ENCODE results near the gene BOD1. TPM values are rescaled to one million over a fixed set of nuclear protein-coding genes. Genes with fewer than 3 reads are reported as not detected.
A peak's percentile ranks its signal among the peaks of the same experiment; 100 is the strongest.

The BOD1 gene
- total and polyA plus RNA-seq, 9 of the 15 experiments (the other 6 are each of a cell fraction or from before 2014, with no cell fraction given), result 10.1 to 31.6 (median 22.6) TPM

DNA sequence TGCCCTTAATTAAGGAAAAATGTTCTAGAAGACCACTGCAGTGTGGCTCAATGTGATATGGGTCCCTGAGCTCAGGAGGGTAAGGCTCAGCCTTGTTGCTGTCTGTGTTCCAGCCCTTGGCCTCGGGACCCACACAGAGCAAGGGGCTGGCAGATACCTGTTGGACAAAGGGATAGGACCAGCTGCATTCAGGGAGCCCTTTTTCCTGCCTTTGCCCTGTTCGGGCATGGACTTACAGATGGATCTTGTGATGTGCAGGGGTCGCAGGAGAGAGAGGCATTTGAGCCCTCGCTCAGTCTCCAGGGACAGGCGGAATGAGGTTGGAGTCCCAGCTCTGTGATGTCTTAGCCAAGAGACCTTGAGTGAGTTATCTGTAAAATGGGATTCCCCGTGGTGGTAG lies 12.1 kb upstream of the BOD1 start (continued):
- TF ChIP-seq ZBTB11 (CRISPR knock-in tag; IDR thresholded peaks at IDR 0.05) (no peak), NFIX (CRISPR knock-in tag; IDR thresholded peaks at IDR 0.05; ENCODE audit: low read depth) (no peak)

GRCh38 chr5:173627860-173628392 lies 11.5 kb upstream of the BOD1 start:
- DNase-seq (ENCODE audit: extremely low read depth in 1 of 4, low spot score in 3 of 4), result no peak
- in situ Hi-C loops (cut with MboI), result no loop called here
- no peaks in the 10 kb centered on the region for H3K9me3 ChIP-seq (replicated peaks; ENCODE audit: control insufficient read depth, insufficient read depth, low read depth, low read length)
- no peak overlapping the region for H3K4me2 ChIP-seq (ENCODE audit: insufficient read depth, low read length)
- H3K27ac ChIP-seq (ENCODE audit: extremely low read depth, low read depth, low read length), result no peak overlapping the region
- H3K9me1 ChIP-seq (ENCODE audit: control insufficient read depth, insufficient read depth, low read length), result no peaks in the 10 kb centered on the region
- H3K79me2 ChIP-seq (ENCODE audit: control insufficient read depth, insufficient read depth, low read length), result no peaks in the 10 kb centered on the region
- ChIA-PET CTCF (ENCODE audit: low intra/inter-chr PET ratio) (no interaction called here), POLR2A (interaction anchor here (0.6 to 1.1 kb wide), 3 partner anchors 115 to 1361 kb away, joined by 3 read pairs; no protein-coding TSS in a partner anchor)
- no TSS peak for BruUV-seq (replicated peaks)
- H3K4me3 ChIP-seq, result no peak overlapping the region
- intact Hi-C loops (cut with micrococcal nuclease), result loop anchor here (5.0 to 10.0 kb wide), 2 partner anchors 137 to 209 kb away; no protein-coding TSS in a partner anchor
- no peak for ATAC-seq
- no peak overlapping the region for H3K9ac ChIP-seq (ENCODE audit: insufficient read depth in 1 of 2, low read depth in 2 of 2, low read length in 2 of 2)
- FAIRE-seq, result no peak
- WGBS (ENCODE audit: insufficient coverage, low coverage, missing lambda C conversion rate), result 49% methylated on average over 11 of the region's 11 CpGs
- no peaks in the 10 kb centered on the region for H3K36me3 ChIP-seq (ENCODE audit: control insufficient read depth, insufficient read depth, low read length)
- no peaks in the 10 kb centered on the region for H3K27me3 ChIP-seq (ENCODE audit: control insufficient read depth in 2 of 2, insufficient read depth in 2 of 2, low read length in 2 of 2)
- H2AFZ ChIP-seq (ENCODE audit: low read depth, low read length), result no peak overlapping the region
- peaks cover 0 to 19% of the 10 kb centered on the region in 2 experiments; a peak in 4 of 5 replicates for H3K4me1 ChIP-seq (replicated peaks in 1 of 2; ENCODE audit: control insufficient read depth in 2 of 2, insufficient read depth in 2 of 2, low read length in 2 of 2)
- no peaks in the 10 kb centered on the region for H4K20me1 ChIP-seq (replicated peaks; ENCODE audit: control insufficient read depth, insufficient read depth, low read length)
- TF ChIP-seq MIER1 (IDR thresholded peaks at IDR 0.05; ENCODE audit: low read depth), result no peak
- TF ChIP-seq C11orf30 (IDR thresholded peaks at IDR 0.05; ENCODE audit: low read depth), result peak; percentile 93
- TF ChIP-seq MTA1 (IDR thresholded peaks at IDR 0.05; ENCODE audit: borderline replicate concordance), result no peak
- TF ChIP-seq XRCC3 (IDR thresholded peaks at IDR 0.05), result no peak
- no peak for TF ChIP-seq ZZZ3 (IDR thresholded peaks at IDR 0.05)
- TF ChIP-seq SAFB (IDR thresholded peaks at IDR 0.05; ENCODE audit: borderline replicate concordance, low read depth, low read length), result no peak
- TF ChIP-seq ZNF23 (CRISPR knock-in tag; IDR thresholded peaks at IDR 0.05), result no peak
- TF ChIP-seq FOXK1 (CRISPR knock-in tag; IDR thresholded peaks at IDR 0.05; ENCODE audit: borderline replicate concordance), result no peak
- TF ChIP-seq ZNF511 (CRISPR knock-in tag; IDR thresholded peaks at IDR 0.05), result no peak

Measured in K562 (cell line).